ELF-1 (cell line): Measurements from ENCODE around the gene SF1.

ENCODE experiments used
- DNase-seq: peaks from one replicate; pipeline ENCODE4 v3.0.0-alpha.2; 2016; ENCODE audit warnings: low read depth, low spot score

Gene SF1

DNA sequence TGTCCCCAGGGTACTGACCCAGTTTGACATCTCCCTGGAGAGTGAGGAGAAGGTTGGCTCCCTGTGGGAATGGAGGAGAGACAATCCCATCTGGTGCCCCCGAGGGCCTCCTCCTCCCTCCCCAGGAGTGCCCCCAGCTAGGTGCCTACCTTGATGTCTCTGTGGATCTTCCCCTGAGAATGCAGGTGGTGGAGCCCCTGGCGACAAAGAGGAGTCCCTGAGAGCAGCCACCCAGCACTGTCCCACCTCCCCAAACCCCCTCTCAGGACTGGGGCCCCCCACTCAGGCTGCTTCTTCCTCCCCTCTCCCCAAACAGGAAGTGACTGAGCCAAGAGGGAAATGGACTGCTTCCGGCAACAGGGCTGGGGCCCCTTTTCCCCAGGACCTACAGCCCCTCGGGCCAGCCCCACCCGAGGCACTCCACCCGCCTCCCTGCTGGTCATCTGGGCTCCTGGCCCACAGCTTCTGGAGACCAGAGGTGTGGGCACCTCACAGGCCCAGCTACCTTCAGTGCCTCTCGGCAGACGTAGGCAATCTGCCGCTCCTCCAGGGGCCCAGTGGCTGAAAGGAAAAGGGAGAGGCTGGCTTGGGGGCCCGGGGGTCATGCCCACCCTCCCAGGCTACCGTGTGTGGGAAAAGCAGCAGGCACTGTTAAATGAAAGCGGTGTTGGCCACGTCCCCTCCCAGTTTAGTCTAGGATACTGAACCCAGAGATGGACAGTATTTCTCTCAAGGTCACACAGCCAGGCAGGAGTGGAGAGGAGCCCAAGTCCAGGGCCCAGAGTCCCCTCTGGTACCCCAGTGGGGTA, 23.4 kb upstream of the SF1 start:
- no peak for DNase-seq

DNA sequence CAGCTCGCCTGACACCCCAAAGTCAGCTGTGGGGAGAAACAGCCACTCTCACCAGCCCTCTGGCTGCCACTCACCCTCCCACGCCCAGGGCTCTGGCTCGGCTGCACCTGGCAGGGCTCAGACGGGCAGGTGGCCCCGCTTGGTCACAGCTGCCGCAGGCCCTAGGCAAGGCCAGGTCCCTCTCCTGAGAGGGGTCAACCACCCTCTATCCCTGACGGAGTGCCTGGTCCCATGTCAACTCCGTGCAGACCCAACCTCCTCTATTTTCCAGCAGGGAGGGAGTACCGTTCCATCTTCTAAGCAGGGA, 22.8 kb upstream of the SF1 start:
- DNase-seq = no peak

DNA sequence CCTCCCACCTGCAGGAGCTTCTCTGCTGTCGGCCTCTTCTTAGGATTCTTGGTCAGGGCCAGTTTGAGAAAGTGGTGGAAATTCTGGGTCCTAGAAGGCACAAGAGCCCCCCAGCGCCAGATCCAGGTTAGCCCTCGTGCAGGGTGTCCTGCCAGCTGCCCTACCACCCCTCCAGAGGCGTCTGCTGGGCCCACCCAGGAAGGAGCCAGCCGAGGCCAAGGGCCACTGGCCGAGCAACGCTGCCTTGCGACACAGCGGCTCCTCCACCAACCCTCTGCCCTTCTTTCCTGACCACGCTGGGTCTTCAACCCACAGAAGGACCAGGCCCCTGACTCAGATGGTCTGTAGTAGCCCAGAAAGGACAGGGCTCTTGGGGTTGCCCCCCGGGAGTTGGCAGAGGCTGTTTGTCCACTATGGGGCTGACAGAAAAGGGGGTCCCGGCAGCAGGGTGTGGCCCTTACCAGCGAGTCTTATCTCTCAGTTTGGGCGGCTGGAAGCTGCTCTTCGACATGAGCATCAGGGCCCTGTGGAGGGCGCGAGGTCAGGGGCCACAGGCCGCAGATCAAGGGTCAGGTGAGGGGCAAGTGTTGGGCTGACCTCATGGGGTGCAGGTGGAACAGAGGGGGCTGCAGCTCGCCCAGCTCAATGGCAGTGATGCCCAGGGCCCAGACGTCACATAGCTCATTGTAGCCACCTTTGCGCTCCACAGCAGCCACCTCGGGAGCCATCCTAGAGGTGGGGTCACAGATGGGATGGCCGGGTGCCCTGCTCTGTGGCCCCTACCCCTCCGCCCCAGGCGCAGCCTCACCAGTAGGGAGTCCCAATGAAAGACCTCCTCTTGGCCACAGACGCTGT, 22.2 kb upstream of the SF1 start:
- no peak for DNase-seq

DNA sequence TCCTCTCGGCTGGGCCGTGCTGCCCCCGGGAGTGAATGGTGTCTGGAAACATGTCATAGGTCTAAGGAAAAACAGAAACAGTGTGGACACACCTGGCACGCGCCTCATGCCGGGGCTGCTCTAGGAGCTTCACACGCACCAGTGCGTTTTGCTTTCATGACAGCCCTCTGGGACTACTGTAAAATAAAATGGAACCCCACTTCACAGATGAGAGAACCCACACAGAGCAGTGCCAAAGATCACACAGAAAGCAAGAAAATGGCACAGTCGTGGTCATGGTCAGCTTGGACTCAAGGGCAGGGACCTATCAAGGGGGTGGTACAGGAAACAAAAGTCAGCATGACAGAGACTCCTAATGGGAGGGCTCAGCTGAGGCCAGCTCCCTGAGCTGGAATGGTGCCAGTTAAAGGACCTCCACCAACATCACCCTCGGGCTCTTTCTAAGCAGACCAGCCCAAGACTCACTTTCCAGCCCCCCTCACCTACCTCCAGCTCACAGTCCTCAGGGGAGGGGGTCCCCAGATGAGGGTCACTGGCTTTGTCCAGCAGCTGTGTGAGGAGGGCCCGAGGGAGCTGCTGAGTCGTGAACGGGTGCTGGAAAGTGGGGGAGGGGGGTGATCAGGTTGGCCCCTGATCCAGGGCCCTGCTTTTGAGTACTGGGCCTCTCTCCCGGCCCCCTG, 21.4 kb upstream of the SF1 start:
- no peak for DNase-seq

DNA sequence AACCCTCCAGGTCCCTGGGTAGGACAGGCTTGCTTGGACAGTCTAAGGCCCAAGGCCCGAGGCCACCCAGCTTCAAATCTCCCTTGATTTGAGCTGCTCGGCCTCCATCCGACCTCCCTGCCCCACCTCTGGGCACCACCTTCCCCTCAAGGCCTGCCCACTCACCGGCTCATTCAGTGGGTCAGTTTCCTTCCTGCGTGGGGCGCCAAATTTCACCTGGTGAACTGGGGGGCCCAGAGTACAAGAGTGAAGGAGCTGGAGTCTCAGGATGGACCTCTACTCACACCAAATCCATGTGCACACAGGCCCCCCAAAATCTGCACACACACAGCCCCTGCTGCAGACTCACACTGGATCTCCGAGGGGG, 20.9 kb upstream of the SF1 start:
- no peak for DNase-seq

DNA sequence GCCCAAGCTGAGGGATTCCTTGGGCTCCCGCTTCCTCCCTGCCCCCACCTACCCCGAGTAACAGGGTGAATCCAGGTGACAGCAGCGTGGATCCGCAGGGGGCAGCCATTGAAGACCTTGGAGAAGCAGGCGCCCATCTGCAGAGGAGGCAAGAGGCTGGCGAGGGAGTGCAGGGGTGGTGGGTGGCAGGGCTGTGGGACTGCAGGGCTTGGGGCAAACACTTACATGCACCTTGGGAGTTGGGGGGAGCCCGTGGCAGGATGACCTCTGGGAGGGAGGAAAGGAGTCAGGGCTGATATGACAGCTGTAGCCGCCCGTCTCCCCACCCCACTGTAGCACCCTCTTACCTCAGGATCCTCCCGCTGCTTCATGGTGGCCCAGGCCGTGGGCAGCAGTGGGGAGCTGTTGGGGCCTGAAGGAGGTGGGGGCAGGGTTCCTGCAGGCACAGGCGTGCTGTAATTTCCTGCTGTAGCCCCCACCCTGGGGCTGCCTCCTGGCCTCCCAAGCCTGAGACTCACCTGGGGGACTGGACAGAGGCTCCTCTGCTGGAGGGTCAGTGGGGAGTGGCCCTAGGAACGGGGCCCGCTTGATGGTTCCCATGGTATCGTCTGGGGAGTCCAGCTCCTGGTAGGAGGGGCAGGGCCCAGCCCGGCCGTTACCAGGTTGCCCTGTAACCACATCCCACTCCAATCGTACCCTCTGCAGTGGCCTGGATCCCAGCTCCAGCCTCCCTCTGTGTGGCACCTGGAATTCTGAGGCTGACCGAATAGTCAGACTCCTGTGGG, 18.6 kb upstream of the SF1 start:
- no peak for DNase-seq

DNA sequence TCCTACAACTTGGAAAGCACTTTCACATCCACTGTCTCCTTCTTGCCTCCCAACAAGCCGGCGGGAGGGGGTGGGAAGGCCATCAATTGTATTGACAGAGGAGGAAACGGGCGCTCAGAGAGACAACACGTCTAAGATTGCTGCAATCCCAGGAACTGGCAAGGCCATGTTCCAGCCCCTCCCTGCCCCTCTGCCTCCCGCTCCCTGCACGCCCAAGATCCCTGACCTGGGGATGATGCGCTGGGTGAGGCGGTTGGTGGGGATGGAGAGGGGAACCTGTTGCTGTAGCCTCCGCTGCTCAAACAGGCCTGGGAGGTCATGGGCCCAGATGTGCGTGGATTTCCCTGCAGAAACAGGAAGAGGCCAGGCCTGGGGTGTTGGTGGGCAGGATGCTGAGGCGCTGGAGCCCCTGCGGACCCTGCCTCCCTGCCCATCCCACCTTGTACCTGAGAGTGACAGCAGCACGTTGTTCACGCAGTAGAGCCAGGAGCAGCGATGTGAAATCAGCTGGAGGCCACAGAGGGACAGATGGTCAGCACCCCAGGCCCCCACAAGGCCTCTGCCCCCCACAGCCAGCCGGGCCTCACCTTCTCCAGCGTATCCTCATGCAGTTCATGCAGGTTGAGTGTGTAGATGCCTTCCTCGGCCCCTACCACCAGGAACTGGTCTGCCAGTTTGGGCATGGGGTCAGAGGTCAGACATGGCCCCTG, 17.9 kb upstream of the SF1 start:
- no peak for DNase-seq

DNA sequence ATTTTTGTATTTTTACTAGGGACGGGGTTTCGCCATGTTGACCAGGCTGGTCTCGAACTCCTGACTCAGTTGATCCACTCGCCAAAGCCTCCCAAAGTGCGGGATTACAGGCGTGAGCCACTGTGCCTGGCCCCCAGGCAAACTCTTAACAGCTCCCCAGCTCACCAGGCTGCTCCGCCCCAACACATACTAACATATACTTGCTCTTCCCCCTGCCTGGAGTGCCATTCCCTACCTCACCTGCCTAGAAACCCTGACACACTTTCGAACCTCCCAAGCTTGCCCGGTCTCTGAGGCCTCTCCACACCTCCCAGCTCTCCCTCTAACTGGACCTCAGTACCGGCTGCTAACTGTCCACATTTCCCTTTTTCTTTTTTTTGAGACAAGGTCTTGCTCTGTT, 16.2 kb upstream of the SF1 start:
- no peak for DNase-seq

DNA sequence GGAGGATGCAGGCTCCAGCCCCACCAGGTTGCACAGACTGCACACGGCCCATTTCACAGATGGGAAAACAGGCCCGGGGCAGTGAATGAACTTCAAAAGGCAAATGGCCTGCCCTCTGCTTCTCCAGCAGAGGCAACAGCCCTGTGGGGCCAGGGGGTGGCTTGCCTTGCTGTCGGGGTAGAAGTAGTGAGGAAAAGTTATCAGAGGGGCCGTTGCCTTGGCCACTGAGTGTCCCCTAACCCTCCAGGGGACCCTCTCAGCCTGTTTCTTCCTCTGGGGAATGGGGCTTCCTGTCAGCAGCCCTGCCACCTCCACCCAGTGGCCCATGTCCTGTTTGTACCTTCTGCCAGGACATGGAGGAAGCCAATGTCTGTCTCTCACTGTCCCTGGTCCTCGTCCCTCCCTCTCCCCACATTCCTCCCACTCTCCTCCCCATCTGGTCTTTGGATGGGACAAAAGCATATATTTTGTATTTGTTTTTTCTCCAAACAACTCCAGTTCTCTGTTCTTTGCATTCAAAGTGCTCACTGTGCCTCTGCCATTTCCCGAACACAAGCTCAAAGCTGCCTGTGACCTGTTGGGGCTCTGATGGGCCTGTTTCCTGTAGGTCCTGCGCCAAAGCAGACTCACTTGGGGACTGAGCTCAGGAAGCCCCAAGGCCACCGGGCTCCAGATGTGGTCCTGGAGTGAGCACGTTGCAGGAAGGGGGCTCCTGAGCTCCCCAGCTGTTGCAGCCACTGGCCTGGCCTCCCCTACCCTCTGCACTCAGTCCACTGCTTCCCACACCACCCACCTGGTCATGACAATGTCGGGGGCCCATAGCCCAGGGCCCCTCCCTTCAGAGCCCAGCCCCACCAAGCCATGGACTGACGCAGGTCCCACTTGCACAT, 15.2 kb upstream of the SF1 start:
- DNase-seq = no peak

DNA sequence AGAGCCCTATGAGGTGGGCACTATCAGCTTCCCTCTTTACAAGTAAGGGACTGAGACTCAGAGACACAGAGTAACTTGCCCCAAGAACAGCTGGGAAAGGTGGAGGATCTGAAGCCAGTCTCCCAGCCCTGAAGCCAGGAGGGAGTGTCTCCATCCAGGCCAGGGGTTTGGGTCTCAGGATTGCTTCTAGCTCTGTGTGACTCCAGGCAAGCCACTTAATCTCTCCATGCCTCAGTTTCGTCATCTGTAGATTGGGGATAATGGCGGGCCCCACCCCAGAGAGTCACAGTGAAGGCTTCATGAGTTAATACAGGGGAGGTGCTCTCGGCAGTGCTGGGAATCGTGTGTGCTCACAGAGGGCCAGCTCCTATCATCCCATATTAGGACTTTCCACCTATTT, 14.1 kb upstream of the SF1 start:
- no peak for DNase-seq

DNA sequence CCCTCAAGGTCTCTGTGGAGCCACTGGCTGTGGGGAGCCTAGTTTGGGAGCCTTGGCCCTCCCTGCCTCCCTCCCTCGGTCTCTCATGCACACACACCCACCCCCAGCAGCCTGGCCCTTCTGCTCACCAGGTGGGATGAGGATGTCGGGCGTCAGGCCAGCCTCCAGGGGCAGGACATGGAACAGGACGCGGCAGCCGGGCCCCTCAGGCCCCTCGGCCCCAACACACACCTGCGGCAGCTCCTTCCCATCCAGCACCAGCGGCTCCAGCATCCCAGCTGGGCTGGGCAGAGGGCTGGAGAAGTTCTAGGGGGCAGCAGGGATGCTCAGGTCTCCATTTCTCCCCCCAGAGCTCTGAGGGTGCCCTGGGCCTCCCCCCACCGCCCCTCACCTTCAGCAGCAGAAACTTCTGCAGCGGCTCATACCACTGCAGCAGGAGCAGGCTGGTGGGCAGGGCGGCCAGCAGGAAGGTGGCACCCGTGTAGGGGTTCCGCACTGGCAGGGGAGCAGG, 13.5 kb upstream of the SF1 start:
- no peak for DNase-seq

DNA sequence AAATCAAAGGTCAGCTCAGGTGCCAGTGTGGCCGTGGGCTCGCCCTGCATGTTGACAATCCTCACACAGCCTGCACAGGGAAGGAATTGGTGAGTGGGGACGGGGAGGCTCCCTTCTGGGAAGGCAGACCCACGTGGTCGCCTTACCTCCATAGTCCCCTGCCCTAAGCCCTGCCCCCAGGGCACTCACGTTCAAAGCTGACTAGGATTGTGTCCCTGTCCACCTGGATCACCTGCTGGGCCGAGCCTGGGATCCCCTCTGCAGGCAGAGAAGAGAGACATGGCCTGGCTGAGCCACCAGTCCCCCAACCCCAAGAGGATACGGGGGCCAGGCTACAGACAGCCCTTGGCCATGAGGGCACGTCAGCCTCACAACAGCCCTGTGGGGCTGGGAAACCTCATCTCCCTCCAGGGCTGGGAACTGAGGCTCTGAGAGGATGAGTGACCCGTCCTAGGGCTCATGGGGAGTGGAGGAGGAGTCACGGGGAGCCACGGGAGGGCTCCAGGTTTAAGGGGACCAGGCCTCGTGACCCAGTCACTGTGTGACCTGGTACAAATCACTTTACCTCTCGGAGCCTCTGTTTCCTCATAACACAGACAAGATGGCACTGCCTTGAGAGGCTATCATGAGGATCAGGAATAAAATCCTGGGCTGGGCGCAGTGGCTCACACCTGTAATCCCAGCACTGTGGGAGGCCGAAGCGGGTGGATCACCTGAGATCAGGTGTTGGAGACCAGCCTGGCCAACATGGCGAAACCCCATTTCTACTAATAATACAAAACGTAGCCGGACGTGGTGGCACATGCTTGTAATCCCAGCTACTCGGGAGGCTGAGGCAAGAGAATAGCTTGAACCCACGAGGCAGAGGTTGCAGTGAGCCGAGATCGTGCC, 12.1 kb upstream of the SF1 start:
- DNase-seq = no peak

DNA sequence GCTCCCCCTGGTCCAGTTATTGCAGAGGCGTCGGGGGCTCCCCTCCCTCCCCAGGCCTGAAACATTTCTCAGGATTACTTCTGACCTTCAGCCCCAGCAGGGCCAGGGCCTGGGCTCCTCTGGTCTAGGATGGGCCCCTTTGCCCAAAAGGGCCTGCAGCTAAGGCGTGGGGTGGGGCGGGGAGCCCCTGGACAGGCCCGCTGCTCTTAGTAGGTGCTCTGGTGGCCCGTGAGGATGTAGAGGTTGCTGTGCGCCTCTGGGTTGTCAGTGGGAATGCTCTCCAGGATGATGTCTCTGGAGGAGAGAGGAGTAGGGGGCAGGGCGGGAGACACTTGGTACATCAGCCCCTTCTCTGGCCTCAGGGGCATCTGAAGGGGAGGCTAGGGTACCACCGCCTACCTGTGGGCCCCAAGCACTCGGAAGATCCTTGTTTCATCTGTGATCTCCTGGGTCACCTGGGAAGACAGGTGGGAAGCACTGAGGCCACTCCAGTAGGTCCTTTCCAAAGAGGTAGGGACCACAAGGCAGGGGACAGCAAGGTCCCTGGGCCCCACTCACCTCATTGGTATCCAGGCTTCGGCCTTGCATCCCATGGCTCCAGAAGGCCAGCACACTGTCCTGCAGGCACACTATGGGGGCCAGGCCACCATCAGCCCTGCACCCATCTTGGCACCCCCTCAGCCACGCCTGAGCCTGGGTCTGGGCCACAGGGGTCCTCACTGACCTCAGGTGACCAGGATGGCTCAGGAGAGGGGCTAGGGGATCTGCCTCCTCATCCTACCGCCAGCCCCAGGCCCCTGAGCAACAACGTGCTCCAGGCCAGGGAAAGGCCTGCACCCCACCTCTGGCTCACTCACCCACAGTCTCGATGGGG, 11.2 kb upstream of the SF1 start:
- no peak for DNase-seq

DNA sequence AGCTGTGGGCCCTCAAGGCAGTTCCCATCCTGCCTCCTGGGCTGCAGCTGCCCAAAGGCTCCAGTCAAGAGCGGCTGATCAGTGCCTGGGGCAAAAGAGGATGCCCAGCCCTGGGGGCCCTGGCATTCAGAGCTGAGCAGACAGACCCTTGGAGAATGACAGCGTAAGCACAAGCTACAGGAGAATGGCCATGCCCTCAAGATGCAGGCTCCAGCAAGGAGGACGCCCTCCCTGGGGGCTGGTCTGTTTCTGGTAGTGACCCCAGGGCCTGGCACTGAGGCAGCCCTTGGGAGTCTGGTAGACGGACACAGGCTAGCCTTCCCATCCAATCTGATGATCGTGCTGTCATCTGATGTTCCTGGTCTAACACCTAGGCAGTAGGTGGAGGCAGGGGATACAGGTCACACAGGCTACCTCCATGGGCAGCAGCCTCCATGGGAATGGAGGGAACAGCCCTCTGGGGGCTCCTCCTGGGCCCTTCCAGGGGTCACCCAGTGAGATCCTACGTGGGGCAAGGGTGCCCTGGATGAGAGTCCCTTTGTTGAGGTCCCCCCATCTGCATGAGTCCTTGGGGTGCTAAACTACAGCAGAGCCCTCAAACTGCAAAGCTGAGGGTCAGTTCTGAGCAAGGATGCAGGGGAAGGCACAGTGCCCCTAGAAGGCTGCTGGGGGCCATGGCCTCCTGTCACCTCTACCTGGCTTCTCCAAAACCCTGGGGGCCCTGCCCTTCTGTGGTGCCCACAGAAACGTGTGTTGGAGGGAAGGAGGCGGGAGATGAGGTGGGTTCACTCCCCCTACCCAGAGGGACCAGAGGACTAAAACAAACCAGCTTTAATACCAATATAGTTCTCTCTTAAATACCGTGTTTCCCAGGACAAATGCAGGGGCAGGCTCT, 10.2 kb upstream of the SF1 start:
- DNase-seq = no peak

DNA sequence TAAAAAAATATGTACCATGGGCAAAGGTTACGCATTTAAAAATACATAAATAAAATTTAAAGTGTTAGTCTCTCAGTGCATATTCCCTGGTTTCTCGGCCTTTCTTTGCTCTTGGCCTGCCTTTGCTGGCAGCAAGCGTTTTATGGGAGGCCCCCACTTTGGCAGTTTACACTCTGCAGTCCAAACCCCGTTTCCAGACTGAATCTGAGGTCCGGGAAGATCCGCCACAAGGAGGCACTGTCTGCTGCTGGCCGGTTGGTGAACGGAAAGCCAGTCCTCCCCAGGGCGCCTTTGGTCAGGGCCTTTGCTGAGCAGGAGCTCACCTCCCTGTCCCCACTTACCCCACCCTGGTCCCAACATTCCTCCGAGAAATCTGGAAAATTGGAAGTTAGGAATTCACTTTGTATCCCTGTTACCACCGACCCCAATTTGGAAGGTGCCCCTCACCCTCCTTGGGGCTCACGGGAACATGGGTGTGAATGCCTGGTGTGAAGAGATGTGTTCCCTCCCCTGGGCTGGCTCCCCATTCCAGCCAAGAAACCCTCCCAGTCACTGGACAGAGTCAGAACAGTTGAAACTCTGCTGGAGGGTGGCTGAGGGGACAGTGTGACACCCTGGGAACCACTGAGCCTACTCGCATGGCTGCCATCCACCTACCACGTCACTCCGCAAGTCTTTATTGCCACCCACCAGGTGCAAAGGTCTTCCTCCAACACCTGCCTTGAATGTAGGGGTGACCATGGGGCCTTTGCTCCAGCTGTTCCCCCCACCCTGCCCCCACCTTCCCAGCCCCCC, 9.4 kb upstream of the SF1 start:
- DNase-seq = peak; percentile 65

DNA sequence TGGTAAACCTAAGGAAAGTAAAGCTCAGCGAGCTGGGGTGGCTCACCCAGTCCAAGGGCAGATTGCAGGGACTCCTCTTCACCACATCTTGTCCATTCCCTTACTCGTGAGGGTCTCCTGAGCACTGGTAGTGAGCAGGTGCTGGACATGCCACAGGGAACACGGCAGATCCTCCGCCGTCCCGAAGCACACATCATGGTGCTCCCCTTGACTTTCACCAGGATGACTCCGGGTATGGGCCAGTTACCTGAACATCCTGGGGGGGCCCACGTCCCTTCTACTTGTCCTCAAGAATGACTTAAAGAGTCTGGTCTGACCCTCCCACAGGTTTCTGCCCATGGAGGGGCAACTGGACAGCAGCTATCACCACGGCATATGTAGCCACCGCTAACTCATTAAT, 8.0 kb upstream of the SF1 start:
- DNase-seq = no peak
